ENCODE measurements around the gene SPA17.

The SPA17 gene

DNA sequence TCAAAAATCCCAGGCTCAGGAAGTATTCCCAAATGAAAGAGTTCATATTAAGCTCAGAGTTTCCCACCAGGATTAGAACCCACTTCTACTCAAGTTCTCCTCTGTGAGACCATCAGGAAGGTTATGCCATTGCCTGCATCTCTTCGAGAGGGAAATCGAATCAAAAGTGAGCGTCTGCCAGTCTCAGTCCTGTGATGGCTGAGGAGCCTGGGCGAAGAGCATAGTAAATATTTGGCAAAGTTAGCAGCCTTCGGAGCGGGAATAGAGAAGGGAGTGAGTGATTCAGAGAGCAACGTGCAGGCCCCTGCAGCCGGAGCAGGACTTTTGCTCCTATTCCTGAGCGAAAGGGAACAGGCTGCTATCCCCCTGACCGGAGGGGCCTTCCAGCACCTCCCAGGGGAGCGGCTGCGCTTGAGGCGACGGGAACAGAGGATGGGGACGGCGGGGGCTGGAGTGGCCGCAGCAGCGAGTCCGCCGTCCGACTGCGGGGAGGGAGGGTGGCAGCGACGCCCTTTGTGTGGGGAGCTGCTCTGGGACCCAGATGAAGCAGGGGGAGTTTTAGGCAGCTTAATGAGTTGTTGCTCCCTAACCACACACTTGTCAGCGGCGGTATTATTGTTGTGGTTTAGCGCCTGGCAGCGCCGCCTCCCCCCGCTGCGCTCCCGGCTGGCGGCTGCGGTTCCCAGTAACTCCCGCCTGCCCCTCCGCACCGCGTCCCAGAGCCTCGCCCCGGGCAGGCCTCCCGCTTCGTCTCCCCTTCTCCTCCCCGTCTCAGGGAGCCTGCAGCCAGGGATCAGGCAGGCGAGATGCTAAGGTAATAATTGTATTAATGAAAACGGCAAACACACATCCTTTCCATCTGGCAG lies 44.3 kb downstream of the SPA17 start:
- DNase-seq (ENCODE audit: extremely low spot score, insufficient read length, low read depth) (no peak), FAIRE-seq (no peak)

DNA sequence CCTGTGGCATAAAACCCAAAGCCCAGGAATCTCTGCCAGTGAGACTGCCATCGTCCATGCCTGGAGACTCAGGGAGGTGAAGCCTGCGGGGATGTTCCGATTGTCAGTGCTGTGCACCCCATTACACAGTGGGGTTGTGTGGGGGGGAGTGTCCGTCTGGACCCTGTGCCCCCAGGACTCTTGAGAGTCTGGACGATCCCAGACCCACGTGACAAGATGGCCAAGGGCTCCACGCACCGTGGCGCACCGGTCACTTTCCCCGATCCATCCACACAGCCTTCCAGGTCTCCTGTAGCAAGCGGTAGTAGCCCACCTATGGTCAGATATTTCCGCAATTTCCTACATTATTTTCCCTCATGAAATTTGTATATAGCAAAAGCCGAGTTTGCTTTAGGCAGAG lies 45.1 kb downstream of the SPA17 start:
- FAIRE-seq (no peak), DNase-seq (ENCODE audit: extremely low spot score, insufficient read length, low read depth) (no peak)

DNA sequence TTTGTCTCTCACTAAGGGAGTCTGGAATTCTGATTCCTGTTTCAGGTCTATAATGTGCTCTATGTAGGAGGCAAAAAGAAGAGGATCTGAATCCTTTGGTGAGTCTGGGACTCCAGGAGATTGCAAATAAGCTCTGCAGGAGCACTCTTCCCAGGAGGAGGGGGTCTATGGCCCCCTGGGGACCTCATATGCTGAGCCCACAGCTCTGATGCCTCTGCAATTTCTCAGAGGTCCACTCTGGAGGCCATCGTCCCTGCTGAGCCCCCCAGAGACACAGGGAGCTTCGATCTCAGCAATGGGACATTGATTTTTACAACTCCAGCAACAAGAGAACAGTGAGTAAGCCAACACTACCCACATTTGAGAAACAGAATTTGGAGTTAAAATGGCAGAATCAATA lies 45.8 kb downstream of the SPA17 start:
- FAIRE-seq, result no peak
- DNase-seq (ENCODE audit: extremely low spot score, insufficient read length, low read depth), result no peak

DNA sequence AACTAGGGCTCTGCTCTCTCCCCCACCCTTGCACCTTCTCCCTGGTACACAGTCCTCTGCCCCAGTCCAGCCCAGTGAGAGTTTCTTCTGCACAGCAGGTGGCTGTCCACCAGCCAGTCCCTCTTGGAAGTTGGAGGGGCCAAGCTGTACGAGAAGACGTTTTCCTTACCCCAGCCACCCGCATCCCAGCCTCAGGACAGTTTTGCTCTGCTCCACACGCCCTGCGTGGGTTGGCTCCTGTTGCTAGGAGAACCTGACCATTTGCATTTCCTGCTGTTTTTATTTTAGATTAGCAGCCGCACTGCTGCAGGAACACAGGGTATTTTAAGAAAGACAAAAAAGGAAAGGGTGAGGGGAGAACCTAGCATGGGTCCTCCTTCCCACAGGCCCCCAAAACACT lies 48.5 kb downstream of the SPA17 start:
- no peak for DNase-seq (ENCODE audit: extremely low spot score, insufficient read length, low read depth)
- FAIRE-seq, result no peak

DNA sequence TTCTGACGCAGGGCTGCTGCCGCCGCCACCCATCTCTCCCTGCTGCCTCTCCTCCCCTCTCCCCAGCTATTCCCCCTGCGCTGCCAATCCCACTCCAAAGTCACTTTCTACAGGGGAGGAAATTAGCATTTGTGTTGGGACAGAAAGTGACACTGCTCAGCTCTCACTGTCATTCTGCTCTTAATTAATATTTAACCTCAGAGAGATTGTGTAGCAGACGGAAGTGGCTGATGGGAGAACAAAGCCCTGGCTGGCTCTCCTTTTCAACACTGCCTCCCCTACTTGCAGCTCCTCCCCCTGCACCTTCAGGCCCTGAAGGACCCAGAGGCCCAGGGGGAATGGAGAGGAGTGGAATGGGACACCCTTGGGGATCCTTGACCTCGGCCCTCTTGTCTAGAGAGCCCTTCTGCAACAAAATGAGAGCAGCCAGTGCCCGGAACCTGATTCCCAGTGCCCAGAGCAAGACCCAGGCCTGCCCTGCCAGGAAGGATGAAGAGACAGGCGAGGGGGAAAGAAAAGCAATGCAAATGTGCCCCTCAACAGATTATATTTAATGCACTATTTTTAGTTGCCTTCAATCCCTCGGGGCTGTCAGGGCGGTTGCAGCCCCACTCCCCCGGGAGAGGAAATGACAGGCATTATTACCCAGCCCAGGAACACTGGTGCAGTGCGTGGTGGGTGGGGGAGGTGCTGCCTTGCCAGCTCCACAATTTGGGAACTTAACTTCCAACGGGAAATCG lies 51.4 kb downstream of the SPA17 start:
- FAIRE-seq, result peak; percentile 96
- peak; percentile 77 for DNase-seq (ENCODE audit: extremely low spot score, insufficient read length, low read depth)

DNA sequence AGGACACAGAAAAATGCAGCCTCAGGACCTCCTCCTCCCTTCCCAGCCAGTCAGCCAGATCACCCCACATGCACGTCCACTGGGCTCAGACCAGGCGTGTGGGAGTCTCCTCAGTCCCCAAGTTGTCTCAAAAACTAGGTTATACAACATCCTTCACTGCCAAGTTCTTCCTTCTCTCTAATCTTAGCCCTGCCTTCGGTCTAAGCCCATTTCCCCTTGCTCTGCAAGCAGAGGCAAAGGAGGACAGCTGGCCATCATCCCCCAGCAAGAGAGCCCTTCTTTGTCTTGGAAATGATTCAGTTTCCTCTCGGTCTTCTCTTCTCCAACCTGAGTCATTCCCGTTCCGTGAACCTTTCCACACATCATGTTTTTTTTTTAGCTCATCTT lies 52.0 kb downstream of the SPA17 start:
- DNase-seq (ENCODE audit: extremely low spot score, insufficient read length, low read depth) (no peak), FAIRE-seq (no peak)

DNA sequence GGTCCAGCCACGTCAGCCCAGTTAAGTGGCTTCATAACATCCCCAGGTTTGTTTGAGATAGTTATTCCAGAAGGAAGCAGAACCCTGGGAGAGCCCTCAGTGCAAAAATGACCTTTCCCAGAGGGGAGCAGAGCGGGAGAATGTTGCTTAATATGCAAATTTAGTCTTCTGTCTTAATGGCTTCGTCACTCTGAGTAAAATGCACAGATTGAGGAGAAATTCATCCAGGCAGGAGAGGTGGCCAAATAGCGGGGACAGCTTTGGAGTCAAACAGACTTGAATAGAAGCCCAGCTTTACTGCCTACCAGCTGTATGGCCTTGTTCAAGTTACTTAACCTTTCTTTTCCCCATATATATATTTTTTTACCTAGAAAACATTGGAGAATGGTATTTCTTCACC lies 53.8 kb downstream of the SPA17 start:
- FAIRE-seq (no peak), DNase-seq (ENCODE audit: extremely low spot score, insufficient read length, low read depth) (no peak)

DNA sequence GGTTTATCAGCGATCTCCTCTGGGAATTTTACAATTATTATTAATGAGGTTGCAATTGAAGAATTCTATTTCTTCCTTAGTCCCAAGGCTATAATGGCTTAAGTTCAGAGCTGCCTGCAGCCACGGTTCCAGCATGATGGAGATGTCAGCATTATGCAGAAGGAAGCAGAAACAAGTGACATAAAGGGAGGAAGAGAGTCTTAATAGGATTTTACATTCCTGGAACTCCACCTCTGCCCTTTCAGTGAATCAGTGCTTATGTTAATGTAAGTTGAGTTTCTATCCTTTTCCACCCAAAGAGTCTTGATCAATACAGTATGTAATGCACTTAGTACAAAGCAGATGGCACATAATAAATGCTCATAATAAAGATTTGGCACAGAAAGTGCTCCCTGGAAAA lies 54.4 kb downstream of the SPA17 start:
- FAIRE-seq, result no peak

DNA sequence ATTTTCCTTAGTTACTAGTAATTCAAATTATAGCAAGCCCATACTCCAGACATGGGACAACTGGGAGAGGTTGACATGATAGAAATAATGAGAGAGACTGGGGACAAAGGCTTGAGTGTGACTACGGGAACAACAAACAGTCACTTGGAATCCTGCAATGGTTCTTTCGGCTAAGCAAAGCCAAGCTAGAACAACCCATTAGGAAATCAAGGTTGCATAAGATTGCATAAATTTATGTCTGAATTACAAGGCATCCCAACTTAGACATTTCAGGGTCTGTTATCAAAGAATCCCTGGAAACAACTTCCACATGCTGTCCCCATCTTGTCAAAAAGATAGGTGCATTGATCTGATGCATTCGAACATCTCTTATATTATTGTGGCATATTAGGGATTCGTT lies 55.9 kb downstream of the SPA17 start:
- no peak for FAIRE-seq
- DNase-seq (ENCODE audit: extremely low spot score, insufficient read length, low read depth), result no peak

More for the DNA sequence above, 54.4 kb downstream of the SPA17 start:
- no peak for DNase-seq (ENCODE audit: extremely low spot score, insufficient read length, low read depth)

DNA sequence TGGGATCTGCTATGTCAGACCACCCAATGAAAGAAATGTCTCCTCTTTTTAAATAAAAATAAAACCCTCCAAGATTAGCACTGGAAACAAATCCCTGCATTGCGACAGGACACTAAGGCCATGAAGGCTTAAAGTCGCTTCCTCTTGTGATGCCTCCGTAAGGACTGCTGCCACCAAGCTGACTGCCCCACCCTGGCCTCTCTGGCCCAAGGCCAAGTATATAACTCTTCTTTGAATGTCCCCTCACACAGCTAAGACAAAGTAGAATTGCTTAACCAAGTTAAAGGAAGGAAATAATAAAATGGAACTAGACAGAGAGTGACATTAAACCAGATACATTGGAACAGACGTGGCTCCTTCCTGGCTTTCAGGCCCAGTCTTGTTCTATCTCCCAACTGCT lies 58.5 kb downstream of the SPA17 start:
- DNase-seq (ENCODE audit: extremely low spot score, insufficient read length, low read depth) (no peak), FAIRE-seq (no peak)

DNA sequence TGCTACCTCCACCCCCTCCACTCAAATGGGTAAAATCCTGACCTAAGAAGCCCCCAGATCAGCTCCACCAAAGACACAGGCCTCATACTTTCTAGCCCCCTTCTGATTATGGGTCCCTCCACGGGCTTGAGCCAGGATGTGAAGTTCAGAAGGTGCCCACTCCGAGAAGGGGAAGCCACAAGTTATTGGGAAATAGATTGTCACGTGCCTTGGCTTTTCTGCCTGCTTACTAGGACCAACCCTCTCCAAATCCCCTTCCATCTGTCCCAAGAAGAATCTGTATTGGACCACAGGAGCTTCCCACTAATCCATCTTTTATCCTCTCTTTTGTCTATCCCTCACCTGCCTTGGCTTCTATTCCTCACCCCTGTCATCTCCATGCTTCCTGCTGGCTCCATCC lies 63.0 kb downstream of the SPA17 start:
- FAIRE-seq, result no peak
- DNase-seq (ENCODE audit: extremely low spot score, insufficient read length, low read depth), result no peak

DNA sequence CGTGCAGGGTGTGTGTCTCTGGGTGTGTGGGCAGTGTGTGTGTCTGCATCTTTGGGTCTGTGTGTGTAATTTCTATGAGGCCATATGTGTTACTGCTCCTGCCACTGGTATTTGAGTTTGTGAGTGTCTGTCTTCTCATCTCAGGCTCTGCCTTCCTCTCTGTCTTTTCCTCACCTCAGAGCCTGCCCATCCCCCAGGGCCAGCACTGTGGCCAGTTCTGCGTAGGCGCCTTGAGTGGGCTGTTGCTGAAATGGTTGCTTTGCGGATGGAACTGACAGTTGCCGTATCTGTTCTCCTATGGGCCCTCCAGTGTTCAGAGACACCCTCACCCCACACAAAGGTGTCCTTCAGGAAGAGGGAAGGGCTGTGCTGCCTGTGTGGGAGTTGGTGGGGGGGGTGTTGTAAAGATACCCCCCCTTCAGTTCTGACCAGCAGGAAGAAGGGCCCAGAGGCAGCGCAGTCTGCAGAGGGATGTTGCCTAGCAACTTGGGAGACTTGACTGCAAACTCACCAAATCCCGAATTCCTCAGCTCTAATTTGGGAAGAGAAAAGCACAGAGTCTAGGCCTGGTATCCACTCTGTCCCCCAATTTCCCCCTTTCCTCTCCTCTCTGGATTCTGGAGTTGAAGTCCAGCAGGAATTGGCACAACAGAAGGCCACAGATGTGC lies 64.1 kb downstream of the SPA17 start:
- FAIRE-seq (no peak), DNase-seq (ENCODE audit: extremely low spot score, insufficient read length, low read depth) (no peak)

DNA sequence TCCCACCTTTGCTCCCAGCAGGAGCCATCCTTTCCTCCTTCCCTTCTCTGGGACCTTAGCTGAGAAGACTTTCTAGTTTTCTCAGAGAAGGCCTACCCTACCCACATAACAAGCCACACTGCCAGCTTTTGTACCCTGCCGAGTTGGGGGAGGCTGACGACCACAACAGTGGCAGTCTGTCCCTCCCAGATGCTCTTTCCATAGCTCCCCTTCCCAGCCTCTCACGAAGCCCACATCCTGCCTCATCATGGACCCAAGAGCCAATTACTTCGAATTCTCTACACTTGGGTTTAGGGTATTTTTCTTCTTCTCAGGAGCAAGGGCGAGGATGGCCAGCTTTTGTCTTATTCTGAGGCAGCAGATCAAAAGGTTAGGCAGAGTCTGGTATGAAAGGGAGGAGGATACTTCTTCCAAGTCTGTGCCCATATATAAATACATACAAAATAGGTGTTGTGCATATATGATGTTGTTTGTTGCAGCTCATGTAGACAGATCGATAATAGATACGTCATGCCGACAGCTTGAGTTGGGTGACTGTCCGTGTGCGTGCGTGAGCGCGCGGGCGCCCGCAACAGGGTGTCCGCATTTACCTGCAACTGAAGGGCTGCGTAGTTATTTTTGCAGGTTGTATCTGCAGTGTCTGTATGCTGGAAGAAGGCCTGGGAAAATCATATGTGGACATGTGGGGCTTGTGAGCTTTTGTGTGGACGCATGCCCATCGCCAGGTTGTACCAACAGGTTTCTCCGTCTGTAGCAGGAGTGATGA lies 65.2 kb downstream of the SPA17 start:
- FAIRE-seq, result no peak
- DNase-seq (ENCODE audit: extremely low spot score, insufficient read length, low read depth), result no peak

DNA sequence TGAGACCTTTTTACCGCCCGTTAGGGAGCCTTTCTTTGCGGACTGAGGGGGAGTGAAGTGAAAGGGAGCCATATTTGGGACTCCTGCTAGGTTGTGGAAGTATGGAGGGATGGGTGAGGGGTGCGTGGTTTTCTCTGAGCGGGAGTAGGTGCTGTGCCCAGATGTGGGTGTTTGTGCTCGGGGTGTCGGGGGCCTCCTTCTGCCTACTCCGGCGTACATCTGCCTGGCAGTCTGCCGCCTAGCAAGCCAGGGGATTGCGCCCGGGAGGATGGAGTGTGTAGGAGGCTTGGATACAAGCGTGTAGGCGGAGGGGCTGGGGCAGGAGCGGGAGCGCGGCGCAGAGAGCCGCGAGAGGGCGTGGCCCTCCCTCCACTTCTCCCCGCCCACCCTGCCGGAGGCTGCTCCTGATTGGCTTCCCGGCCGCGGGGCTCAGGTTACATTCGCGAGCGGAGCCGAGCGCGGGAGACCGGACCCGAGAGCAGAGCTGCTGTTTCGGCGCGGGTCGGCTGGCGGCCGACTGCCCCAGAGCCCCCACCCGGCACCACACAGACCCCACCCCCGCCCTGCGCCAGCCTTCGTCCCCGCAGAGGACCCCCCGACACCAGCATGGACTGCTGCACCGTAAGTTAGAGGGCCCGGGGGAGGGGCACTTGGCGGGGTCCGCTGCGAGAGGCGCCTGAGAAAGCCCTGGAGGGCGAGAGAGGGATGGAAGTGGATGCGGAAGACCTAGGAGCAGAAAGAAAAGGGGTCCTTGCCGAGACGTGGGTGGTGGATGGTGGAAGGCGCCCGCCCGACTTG lies 66.0 kb downstream of the SPA17 start, which contains the start of gene NRGN:
TSS of gene NRGN (plus strand) at position 464 of the 798 bp plus-strand sequence. CDS start at position 607, 143 bp downstream.
- peak; percentile 89 for FAIRE-seq
- DNase-seq (ENCODE audit: extremely low spot score, insufficient read length, low read depth), result peak; percentile 90

DNA sequence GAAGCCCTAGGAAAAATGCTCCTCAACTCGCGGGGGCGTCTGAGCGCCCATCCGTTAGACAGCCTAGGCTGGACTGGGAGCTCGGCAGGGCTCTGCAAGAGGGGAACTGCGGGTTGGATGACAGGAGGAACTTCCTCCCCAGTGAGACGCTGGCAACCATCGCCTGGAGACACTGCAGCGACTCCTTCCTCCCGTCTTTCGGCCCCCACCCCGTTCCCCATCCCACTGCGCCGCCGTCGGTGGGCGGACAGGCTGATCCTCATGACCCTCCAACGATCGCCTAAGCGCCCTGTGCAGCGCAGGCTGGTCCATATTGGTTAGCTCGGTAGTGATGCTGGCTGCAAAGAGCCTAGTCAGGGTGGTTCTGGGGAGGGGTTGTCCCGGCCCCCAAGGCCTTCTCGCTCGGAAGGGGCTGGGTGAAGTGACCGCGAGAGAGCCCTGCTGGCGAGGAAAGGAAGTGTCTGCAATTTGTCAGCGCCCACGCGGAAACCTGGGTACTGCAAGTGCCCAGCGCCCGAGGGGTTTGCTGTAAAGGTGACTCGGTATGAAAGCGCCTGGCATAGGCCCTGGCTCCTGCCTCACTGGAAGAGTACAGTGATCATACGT lies 66.7 kb downstream of the SPA17 start:
- FAIRE-seq (peak; percentile 58), DNase-seq (ENCODE audit: extremely low spot score, insufficient read length, low read depth) (no peak)

DNA sequence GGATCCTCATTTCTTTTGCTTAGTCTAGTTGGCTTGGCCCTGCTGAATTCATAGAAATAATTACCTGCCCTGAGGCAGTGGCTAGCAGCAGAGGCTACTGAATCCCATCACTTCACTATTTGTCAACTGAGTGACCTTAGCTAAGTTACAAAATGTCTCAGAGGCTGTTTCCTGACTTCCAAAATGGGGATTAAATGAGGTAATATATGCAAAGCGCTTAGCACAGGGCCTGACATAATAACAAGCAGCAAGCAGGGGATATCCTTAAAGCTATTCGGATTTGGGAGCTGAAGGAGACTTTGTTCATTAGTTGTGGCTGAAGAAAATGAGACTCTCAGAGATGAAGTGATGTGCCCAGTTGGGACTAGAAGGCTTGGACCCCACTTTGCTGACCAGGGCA lies 68.9 kb downstream of the SPA17 start:
- FAIRE-seq, result no peak

DNA sequence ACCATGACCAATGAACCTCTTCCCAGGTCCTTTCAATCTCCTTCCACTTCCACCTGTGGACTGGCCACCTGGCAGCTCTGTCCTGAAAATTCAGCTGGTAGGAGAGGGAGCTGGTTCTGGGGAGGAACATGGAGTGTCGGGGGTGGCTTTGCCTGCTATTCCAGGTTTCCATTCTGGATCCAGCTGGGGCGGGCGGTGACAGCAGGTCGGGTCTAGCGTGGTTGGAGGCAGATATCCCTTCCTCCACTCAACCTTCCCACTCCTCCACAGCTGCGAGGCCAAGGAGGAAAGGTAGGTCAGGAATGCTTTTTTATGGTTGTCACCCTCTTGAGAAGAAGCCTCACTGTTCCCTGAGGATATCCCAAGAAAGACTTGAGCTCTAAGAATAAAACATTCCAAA lies 69.3 kb downstream of the SPA17 start:
- FAIRE-seq, result no peak
- no peak for DNase-seq (ENCODE audit: extremely low spot score, insufficient read length, low read depth)

More for the DNA sequence above, 68.9 kb downstream of the SPA17 start:
- DNase-seq (ENCODE audit: extremely low spot score, insufficient read length, low read depth), result no peak

DNA sequence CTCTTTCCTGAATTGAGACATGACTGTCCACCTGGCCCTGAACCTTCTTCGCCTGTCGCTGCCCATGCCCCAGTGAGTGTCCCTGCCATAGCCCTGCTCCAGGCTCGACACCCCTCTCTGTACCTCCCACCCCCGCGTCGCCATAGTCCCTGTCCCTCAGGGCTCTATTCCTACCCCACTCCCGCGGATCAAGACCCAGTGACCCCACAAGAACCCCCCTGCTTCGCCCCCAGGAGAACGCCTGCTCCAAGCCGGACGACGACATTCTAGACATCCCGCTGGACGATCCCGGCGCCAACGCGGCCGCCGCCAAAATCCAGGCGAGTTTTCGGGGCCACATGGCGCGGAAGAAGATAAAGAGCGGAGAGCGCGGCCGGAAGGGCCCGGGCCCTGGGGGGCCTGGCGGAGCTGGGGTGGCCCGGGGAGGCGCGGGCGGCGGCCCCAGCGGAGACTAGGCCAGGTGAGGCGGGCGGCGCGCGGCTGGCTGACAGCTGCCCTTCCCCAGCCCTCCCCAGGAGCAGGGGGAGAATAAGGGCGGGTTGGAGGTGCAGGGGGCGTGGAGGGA lies 71.6 kb downstream of the SPA17 start:
- no peak for FAIRE-seq
- DNase-seq (ENCODE audit: extremely low spot score, insufficient read length, low read depth), result no peak

Data from GM18507 (cell line).